ENCODE results near the gene PARM1.

Gene PARM1

GRCh38 chr4:75087416-75087815 lies 154.5 kb downstream of the PARM1 start:
- DNase-seq (ENCODE audit: low spot score), result no peak

DNA sequence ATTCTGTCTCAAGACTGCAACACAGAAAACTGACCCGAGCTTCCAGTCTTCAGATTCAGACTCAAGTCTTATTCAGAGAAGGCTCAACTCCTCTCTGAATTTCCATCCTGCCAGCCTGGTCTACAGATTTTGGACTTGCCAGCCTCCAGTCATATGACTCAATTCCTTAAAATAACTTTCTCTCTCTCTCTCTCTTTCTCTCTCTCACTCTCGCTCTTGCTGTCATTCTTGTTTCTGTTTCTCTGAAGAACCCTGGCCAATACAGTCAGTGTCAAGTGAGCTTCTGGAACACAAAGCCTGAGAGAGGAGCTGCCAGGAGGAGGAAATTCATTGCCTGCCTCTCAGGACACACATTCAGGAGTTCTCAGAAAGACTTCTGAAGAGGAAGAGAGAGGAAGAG lies 154.9 kb downstream of the PARM1 start:
- DNase-seq (ENCODE audit: low spot score), result no peak

GRCh38 chr4:75089206-75089605 lies 156.3 kb downstream of the PARM1 start:
- no peak for DNase-seq (ENCODE audit: low spot score)

GRCh38 chr4:75099321-75099720 lies 166.4 kb downstream of the PARM1 start:
- no peak for DNase-seq (ENCODE audit: low spot score)

Measured in AG08396 (cell line).